Panc1 (cell line): ENCODE results near the gene HIGD1C.

Experiments
- CTCF ChIP-seq: fragments of 450-650 bp; IDR thresholded peaks from 2 replicates; pipeline ENCODE4 v1.5.1; 2017; ENCODE audit warnings: mild to moderate bottlenecking
- POLR2AphosphoS5 ChIP-seq: IDR thresholded peaks from 2 replicates; pipeline ENCODE4 v1.6.1; 2012; ENCODE audit warnings: mild to moderate bottlenecking, low read depth, low read length, moderate library complexity
- REST ChIP-seq, 2 experiments: IDR thresholded peaks; 2 replicates each; pipeline ENCODE4 v1.6.1; 2011 to 2012; ENCODE audit warnings: low read depth in 2 of 2, control low read depth in 1 of 2, low read length in 1 of 2, mild to moderate bottlenecking in 1 of 2, moderate library complexity in 1 of 2; ENCODE audit not compliant: insufficient read depth in 1 of 2
- SIN3A ChIP-seq: IDR thresholded peaks from 2 replicates; pipeline ENCODE4 v1.6.1; 2012; ENCODE audit warnings: low read depth, mild to moderate bottlenecking, low read length, moderate library complexity, borderline replicate concordance; ENCODE audit not compliant: insufficient read depth
- TCF7L2 ChIP-seq: IDR thresholded peaks from 2 replicates; pipeline ENCODE4 v1.6.1; 2011; ENCODE audit warnings: mild to moderate bottlenecking, low read depth, low read length, inconsistent platforms

GRCh38 chr12:50955288-50955687, 2.9 kb downstream of the HIGD1C start:
- TF ChIP-seq CTCF, result no peak
- no peak for TF ChIP-seq REST (IDR thresholded peaks at IDR 0.05; ENCODE audit: insufficient read depth in 1 of 2, low read depth in 2 of 2, low read length in 1 of 2)
- TF ChIP-seq POLR2AphosphoS5, result no peak
- no peak for TF ChIP-seq TCF7L2
- no peak for TF ChIP-seq SIN3A
